ELR (cell line): ENCODE data around the gene GALNT7.

Experiments
- DNase-seq: peaks from one replicate; pipeline ENCODE4 v3.0.0-alpha.2; 2015; ENCODE audit warnings: low read depth

Gene GALNT7

DNA sequence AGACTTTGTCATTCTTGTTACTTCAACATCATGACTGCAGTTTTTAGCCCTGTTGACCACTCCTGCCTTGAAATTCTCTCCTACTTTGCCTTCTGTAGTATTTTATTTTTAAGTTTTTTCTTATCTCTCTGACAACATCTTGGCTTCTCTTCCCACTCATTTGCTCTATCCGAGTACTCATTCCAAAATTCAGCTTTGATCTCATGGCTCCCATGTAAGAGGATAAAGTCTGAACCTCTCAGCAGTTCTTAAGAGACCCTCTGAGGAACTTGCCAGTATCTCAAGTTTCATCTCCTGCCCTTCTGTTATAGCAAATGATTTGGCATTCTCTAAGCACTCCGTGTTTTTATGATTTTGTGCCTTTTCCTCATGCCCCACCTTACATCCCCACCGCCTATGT lies 67.7 kb downstream of the GALNT7 start:
- DNase-seq = no peak

DNA sequence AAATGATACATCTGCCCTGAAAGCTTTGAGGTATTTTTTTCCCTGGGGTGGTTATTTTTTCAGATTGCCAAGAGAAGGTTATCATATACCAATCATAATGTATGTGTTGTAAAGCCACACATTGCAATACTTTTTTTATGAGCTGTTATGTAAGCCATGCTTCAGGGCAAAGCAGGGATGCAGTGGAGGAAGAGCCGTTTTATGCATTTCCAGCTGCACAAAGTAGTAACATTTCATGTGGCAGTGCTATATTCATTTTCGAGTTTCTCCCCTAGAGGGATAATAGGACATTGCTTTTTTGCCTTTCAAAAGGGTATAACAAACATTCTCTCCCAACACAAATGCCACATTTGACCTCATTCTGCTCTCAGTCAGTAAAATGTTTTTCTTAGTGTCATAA lies 68.5 kb downstream of the GALNT7 start:
- DNase-seq = peak; percentile 38

- DNase-seq = no peak
These were observed 69.2 kb downstream of the GALNT7 start for GRCh38 chr4:173237762-173238161.

DNA sequence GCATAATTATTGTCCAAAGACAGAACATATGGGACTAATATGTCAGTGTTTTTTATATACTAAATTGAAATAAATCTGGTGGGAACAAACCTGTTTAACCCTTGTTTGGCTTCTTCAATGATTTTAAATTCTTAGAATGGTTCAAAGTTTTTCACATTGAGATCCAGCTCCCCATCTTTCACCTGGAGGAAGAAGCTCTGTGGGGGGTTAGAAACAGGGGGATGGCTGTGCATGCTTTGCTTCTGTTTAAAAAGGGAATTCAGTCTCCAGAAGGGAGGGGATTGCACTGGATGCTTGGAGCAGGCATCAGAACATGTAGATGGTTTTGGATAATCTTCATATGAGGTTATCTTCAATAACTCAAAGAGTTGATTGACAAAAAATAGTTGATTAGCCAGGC lies 72.1 kb downstream of the GALNT7 start:
- no peak for DNase-seq

DNA sequence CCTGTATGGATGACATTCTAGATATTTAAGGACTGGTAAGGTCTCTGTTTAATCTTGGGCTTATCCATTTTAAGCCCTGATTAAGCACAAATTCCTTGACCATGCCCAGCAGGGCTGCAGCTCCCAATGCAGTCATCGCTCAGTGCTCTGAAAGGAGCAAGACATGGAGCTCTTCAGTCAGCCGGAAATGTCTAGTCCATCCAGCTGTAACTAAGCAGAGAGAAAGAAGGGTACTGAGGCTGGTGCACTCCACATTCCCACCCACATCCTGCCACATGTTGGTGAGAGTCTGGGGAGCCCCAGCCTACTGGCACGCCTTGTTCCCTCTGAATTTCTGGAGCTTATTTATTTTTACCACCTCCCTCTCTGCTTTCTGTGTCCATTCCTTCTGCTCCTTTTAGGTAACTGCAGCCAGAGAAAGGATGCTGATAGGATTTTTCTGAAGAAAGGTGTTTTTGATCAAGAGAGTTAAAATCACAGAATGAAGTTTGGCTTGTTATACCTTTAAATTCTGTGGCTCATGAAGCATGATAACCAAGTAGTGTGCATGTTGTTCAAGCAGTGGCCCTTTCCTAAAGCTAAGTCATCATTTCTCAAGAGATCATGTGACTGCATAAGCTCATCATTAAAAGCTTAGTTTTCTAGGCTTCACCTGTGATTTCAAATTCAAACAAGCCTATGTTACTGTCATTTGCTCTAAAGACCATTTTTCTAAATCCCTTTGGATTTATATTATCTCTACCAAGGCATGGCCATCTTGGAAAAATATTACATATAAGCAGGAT lies 74.0 kb downstream of the GALNT7 start:
- no peak for DNase-seq

GRCh38 chr4:173243321-173243720 lies 74.7 kb downstream of the GALNT7 start:
- DNase-seq = peak; percentile 87

DNA sequence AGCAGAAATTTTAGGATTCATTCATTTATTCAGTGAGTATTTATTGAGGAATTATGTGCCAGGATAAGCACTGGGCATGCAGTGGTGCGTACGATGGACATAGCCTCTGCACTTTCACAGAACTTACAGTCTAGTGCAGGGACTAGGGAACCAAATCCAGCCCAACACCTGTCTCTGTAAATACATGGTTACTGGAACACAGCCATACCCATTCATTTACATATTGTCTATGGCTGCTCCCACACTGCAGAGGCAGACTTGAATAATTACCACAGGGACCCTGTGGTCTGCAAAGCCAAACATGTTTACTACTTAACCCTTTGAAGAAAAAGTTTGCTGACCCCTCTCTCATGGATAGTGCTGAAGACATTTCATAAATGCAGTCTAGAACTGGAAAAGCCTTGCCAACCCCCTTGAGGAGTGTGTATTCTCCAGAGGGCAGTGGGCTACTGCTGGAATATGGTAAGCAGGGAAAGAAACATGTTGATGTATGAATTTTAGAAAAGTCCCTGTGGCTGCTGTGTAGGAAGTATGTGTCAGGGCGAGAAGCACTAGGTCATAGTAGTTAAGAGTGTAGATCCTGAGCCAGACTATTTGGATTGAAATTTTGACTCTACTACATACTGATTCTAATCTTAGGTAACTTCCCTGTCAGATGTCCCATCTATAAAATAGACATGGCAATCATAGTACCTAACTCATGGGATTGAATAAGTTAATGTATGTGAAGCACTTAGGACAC lies 75.5 kb downstream of the GALNT7 start:
- DNase-seq = no peak

- no peak for DNase-seq
These were observed 77.3 kb downstream of the GALNT7 start for GRCh38 chr4:173245952-173246351.

DNA sequence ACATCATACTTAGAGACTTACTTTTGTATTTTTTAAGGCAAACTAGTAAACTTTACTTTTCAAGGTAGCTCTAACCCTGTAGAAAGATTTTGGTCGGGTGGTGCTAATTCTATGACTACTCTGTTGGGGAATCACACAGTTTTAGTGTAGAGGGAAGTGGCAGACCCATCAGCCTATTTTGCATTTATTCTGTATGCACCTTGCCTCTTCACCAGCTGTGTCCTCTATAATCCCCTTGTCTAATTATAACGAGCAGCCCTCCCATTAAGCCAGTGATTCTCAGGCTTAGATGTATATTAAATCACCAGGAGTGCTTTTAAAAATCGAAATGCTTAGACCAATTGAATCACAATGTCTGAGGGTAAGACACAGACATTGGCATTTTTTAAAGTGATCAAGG lies 78.1 kb downstream of the GALNT7 start:
- DNase-seq = no peak

- DNase-seq = no peak
These were observed 78.7 kb downstream of the GALNT7 start for GRCh38 chr4:173247321-173247720.

- DNase-seq = no peak
These were observed 80.1 kb downstream of the GALNT7 start for GRCh38 chr4:173248690-173249089.

GRCh38 chr4:173252024-173252935 lies 83.7 kb downstream of the GALNT7 start:
- peak; percentile 95 for DNase-seq

DNA sequence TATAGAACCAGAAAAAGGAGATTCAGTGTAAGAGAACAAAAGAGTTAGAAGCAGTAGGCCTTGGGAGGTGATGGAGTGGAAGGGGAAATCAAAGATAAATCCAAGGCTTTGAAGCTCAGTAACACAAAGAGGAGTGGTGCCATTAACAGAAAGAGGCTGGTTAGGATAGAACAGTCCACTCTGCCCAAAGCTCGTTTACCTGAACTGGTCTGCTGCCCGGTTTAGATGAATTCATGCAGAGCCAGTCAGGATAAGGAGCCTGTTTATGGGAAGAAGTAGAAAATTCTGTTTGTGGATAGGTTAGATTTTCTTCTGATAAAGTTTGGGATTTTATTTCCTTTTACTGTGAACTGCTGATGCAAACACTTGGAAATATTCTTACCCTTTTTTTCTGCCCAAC lies 85.0 kb downstream of the GALNT7 start:
- no peak for DNase-seq

DNA sequence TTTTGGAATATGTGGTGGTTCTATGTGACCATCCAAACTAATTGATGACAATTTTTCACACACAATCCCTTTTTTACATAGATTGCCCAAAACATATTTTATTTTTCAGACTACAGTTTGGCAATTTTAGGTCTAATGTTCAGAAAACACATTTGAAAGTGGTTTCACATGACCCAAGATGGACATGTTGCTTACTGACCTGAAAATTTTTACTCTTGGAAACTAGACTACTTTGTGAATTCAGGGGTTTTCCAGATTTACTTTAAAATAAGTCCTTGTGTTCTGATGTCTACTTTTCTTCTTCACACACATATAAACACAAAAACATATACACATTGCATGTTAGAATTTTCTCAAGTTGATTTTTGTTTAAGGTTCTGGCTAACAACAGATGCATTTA lies 86.0 kb downstream of the GALNT7 start:
- no peak for DNase-seq

DNA sequence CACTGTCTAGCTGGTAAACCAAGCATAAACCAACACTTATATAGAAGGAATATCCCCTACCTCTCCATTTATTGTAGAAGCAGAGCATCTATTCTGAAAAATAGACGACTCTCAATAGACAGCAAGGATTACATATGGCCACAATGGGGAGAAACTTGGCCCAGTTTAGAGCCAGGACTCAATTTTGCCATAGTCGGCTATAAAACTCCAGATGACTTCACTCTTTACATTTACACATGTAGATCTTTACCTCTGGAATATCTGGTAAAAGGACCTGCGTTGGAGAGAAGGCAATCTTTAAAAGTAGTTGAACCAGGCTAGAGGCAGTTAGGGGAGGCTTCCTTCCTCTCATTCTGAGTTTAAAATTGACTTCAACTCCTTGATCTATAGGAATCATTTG lies 88.2 kb downstream of the GALNT7 start:
- DNase-seq = no peak

- peak; percentile 72 for DNase-seq
These were observed 89.4 kb downstream of the GALNT7 start for GRCh38 chr4:173257732-173258717.

- DNase-seq = no peak
These were observed 90.3 kb downstream of the GALNT7 start for GRCh38 chr4:173258866-173259265.

DNA sequence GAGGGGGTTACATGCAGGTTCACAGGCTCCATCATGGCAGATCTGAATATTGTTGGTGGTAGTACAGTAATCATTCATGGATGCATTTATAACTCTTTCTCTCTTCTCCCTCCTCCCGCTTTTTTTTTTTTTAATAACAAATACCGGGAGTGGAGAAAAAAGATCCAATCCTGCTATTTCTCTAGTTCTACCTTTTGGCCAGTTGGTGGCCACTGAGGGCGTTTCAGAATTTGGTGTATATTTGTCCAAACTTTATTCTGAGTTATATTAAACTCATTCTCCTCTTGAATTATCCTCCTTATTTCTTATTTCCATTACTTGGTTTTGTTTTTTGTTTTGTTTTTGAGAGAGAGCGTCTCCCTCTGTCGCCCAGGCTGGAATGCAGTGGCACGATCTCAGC lies 90.7 kb downstream of the GALNT7 start:
- DNase-seq = peak; percentile 12

DNA sequence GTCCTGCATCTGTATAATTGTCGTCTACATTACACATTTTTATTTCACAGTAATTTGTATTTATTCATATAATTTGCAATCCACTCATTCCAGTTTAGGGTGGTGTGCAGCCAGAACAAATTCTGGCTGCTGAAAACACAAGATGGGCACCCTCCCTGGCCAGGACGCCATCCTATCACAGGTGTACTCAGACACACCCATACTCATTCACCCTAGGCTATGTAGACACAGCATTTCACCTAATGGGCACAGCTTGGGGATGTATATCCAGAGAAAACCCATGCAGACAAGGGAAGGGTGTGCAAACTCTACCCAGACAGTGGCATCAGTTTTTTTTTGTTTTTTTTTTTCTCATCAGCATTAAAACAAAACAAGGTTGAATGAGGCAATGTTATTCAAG lies 92.4 kb downstream of the GALNT7 start:
- DNase-seq = no peak

DNA sequence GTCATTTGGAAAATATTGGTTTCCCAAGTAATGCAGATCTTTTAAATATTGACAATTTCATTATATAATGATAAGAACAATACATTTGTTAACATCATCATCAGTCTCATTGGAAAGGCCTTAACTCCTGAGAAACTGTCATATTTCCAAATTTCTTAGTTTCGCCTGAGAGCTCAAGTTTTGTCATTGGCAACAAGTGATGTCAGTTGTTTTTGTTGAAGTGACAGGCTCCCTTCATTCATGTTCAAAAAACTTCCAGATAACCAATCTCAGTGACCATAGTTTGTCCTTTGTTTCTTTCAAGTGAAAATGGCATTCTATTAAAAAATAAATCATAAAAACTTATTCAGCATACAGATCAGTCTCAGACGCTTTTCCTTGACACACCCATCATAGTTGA lies 93.8 kb downstream of the GALNT7 start:
- DNase-seq = no peak

DNA sequence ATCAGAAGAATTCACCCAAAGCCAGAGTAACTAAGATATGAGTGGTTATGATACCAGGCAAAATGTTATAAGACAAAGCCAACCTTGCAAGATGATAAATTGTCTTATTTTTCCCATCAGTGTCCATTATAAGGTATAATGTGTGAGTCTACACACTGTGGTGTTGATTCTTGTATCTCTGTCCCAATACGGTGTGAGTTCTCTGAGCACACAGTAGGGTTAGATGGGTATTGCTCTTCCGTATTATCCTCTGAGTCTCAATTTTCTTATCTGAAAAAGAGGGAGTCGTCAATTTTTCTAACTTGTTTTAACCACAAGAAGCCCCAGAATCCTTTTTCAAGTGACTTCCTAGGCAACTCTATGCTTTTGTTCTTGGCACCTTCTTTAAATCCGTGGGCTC lies 95.6 kb downstream of the GALNT7 start:
- no peak for DNase-seq
